ENCODE data around the gene PIRT. TPM values are rescaled to one million over a fixed set of nuclear protein-coding genes. Genes with fewer than 3 reads are reported as not detected.

The PIRT gene
- total RNA-seq, 1 donor from 2014 or later = not detected

DNA sequence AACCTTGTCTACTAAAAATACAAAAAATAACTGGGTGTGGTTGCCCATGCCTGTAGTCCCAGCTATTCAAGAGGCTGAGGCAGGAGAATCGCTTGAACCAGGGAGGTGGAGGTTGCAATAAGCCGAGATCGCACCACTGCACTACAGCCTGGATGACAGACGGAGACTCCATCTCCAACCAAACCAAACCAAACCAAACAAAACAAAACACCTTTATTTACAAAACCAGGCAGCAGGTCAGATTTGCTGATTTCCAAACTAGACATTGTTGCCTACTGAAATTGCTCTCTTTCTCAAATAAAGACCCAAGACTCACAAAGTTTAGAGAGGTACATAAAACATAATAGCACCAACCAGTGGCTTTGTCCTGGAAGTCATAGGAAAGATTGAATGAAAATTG, 28.3 kb downstream of the PIRT start:
- no peak for DNase-seq (ENCODE audit: extremely low spot score, unreplicated experiment)
- Mint-ChIP-seq H3K9me3 (ENCODE audit: unreplicated experiment) (no peaks in the 10 kb centered on the region), H3K4me1 (ENCODE audit: unreplicated experiment) (no peaks in the 10 kb centered on the region), H3K36me3 (ENCODE audit: unreplicated experiment) (no peaks in the 10 kb centered on the region), H3K4me3 (ENCODE audit: unreplicated experiment) (no peak overlapping the region), H3K27me3 (ENCODE audit: unreplicated experiment) (no peaks in the 10 kb centered on the region), H3K27ac (ENCODE audit: unreplicated experiment) (no peak overlapping the region)
- TF ChIP-seq, protein P1, sequence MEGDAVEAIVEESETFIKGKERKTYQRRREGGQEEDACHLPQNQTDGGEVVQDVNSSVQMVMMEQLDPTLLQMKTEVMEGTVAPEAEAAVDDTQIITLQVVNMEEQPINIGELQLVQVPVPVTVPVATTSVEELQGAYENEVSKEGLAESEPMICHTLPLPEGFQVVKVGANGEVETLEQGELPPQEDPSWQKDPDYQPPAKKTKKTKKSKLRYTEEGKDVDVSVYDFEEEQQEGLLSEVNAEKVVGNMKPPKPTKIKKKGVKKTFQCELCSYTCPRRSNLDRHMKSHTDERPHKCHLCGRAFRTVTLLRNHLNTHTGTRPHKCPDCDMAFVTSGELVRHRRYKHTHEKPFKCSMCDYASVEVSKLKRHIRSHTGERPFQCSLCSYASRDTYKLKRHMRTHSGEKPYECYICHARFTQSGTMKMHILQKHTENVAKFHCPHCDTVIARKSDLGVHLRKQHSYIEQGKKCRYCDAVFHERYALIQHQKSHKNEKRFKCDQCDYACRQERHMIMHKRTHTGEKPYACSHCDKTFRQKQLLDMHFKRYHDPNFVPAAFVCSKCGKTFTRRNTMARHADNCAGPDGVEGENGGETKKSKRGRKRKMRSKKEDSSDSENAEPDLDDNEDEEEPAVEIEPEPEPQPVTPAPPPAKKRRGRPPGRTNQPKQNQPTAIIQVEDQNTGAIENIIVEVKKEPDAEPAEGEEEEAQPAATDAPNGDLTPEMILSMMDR (IDR thresholded peaks at IDR 0.05) = no peak

DNA sequence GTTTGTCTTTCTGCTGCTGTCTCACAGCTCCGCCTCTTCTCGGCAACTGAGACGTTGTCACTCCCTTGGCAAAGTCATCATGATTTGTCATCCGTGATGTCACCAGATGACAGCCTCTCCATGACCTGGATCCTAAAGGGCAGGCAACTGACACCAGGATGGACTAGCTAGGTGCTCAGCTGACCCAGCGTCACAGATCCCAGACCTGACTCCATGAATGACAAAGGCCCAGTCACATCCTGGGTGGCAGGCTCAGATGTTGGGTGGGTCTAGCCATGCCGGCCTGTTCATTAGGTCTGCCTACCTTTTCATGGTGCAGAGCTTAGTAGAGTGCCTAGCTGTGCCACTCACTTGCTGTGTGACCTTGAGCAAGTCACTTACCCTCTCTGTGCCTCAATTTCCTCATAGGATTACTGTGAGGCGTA, 30.2 kb downstream of the PIRT start:
- no peak for DNase-seq (ENCODE audit: extremely low spot score, unreplicated experiment)
- Mint-ChIP-seq H3K27me3 (ENCODE audit: unreplicated experiment) (no peaks in the 10 kb centered on the region), H3K27ac (ENCODE audit: unreplicated experiment) (no peak overlapping the region), H3K4me1 (ENCODE audit: unreplicated experiment) (no peaks in the 10 kb centered on the region), H3K9me3 (ENCODE audit: unreplicated experiment) (no peaks in the 10 kb centered on the region), H3K4me3 (ENCODE audit: unreplicated experiment) (no peak overlapping the region), H3K36me3 (ENCODE audit: unreplicated experiment) (no peaks in the 10 kb centered on the region)
- TF ChIP-seq, protein P1 (IDR thresholded peaks at IDR 0.05) = no peak

DNA sequence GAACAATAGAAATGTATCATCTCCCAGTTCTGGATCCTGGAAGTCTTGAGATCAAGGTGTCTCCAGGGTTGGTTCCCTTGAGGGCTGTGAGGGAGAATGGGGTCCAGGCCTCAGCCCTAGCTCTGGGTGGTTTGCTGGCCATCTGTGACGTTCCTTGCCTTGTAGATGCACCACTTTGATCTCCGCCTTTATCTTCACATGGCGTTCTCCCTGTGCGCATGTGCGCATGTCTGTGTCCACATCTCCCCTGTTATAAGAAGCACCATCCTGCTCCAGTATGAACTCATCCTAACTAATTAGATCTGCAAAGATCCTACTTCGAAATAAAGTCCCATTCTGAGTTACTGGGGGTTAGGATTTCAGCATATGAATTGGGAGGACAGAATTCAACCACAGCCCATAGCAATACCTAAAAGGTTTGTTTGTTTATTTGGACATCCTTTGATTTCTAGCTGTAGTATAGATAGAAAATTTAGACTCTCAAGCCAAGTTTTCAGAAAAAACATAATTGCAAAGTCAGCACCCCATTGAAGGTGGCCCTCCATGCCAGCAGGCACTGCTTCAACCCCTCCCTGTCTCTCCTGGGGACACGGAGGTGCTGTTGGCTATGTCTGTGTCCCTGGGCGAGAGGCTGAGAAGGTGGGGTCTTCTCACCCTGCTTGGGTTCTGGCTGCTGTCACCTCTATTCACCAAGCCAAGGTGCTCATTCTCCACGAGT, 31.2 kb downstream of the PIRT start:
- no peak for DNase-seq (ENCODE audit: extremely low spot score, unreplicated experiment)
- H3K9me3 Mint-ChIP-seq (ENCODE audit: unreplicated experiment) = no peaks in the 10 kb centered on the region
- no peaks in the 10 kb centered on the region for H3K27me3 Mint-ChIP-seq (ENCODE audit: unreplicated experiment)

DNA sequence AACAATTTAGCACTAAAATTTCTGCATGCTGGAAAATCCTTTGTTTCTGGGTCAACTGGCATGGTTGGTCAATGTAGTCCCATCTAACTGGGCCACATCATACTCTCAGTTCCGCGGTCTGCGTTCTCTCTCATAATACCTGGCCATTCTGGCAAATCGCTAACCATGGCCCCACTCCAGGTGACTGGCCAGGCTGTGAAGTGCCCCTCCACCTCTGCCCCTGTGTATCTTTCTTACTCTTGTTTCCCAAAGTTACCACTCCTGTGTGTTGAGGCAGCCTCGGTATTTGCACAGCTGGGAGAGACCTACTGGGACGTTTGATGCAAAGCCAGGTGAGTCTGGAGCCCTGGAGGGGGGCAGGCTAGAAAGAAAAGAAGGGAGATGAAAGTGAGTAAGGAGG, 32.0 kb downstream of the PIRT start:
- Mint-ChIP-seq H3K9me3 (ENCODE audit: unreplicated experiment) (peaks cover 4% of the 10 kb centered on the region), H3K4me3 (ENCODE audit: unreplicated experiment) (no peak overlapping the region), H3K27me3 (ENCODE audit: unreplicated experiment) (no peaks in the 10 kb centered on the region), H3K36me3 (ENCODE audit: unreplicated experiment) (no peaks in the 10 kb centered on the region), H3K27ac (ENCODE audit: unreplicated experiment) (no peak overlapping the region), H3K4me1 (ENCODE audit: unreplicated experiment) (no peaks in the 10 kb centered on the region)
- DNase-seq (ENCODE audit: extremely low spot score, unreplicated experiment) = no peak
- TF ChIP-seq, protein P1 (IDR thresholded peaks at IDR 0.05) = no peak

More for the DNA sequence above, 31.2 kb downstream of the PIRT start:
- Mint-ChIP-seq H3K4me1 (ENCODE audit: unreplicated experiment) (no peaks in the 10 kb centered on the region), H3K27ac (ENCODE audit: unreplicated experiment) (no peak overlapping the region), H3K4me3 (ENCODE audit: unreplicated experiment) (no peak overlapping the region), H3K36me3 (ENCODE audit: unreplicated experiment) (no peaks in the 10 kb centered on the region)
- TF ChIP-seq, protein P1 (IDR thresholded peaks at IDR 0.05) = no peak

DNA sequence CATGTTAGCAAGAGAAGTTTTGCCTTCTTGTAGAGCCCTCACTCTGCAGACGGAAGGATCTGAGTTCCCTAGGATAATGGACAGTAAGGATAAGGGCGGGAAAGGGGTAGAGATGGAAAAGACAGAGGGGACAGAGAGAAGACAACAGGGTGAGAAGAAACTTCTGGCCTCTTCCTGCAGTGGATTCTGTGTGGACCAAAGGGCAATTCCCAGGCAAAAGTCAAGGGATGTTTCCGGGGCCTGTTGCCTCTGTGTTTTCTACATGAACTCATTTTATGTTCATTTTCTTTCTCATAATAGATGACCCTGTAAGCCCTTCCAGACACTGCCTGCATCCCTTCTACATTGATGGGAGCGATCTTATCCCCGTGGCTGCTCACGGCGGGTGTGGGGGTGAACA, 33.3 kb downstream of the PIRT start:
- Mint-ChIP-seq H3K27me3 (ENCODE audit: unreplicated experiment) (no peaks in the 10 kb centered on the region), H3K36me3 (ENCODE audit: unreplicated experiment) (no peaks in the 10 kb centered on the region), H3K4me1 (ENCODE audit: unreplicated experiment) (no peaks in the 10 kb centered on the region), H3K9me3 (ENCODE audit: unreplicated experiment) (peaks cover 4% of the 10 kb centered on the region), H3K27ac (ENCODE audit: unreplicated experiment) (no peak overlapping the region), H3K4me3 (ENCODE audit: unreplicated experiment) (no peak overlapping the region)
- TF ChIP-seq, protein P1 (IDR thresholded peaks at IDR 0.05) = no peak
- DNase-seq (ENCODE audit: extremely low spot score, unreplicated experiment) = no peak
